ENCODE data around the gene GAMT. TPM values are rescaled to one million over a fixed set of nuclear protein-coding genes. Genes with fewer than 3 reads are reported as not detected.

Gene GAMT
- total RNA-seq, 4 donors from 2014 or later = 43.8 to 120 (median 94.4) TPM

DNA sequence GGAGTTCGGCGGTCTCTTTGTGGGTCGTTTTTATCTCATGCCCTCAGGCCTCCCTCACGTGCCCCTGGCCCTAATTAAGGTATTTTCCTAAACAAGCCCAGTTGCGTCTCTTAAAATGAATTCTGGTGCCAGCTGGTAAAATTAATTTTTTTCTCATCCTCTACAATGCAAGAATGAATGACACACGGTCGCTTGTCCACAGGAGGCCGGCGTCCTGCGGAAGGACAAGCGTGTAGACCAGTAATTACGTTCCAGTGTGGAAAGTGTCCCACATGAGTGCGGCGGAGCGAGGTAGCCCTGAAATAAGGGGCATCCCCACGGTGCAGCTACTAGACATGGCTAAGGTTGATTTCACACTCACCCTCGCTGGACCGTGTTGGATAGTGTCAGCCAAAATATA, 52.1 kb downstream of the GAMT start:
- H3K9me3 ChIP-seq = no peaks in the 10 kb centered on the region
- 82 to 85% methylated on average over 18 of the region's 18 CpGs for WGBS, 2 donors
- no peak for DNase-seq (ENCODE audit: low spot score in 2 of 2)
- no peaks in the 10 kb centered on the region for H3K36me3 ChIP-seq
- no peak overlapping the region for H3K4me3 ChIP-seq
- no peak overlapping the region for H3K27ac ChIP-seq
- TF ChIP-seq EP300 (IDR thresholded peaks at IDR 0.05) (no peak), POLR2A (IDR thresholded peaks at IDR 0.05) (no peak)
- TF ChIP-seq, protein P1, sequence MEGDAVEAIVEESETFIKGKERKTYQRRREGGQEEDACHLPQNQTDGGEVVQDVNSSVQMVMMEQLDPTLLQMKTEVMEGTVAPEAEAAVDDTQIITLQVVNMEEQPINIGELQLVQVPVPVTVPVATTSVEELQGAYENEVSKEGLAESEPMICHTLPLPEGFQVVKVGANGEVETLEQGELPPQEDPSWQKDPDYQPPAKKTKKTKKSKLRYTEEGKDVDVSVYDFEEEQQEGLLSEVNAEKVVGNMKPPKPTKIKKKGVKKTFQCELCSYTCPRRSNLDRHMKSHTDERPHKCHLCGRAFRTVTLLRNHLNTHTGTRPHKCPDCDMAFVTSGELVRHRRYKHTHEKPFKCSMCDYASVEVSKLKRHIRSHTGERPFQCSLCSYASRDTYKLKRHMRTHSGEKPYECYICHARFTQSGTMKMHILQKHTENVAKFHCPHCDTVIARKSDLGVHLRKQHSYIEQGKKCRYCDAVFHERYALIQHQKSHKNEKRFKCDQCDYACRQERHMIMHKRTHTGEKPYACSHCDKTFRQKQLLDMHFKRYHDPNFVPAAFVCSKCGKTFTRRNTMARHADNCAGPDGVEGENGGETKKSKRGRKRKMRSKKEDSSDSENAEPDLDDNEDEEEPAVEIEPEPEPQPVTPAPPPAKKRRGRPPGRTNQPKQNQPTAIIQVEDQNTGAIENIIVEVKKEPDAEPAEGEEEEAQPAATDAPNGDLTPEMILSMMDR (IDR thresholded peaks at IDR 0.05) = no peak
- H3K4me1 ChIP-seq = peaks cover 0 to 9% (median 0%) of the 10 kb centered on the region in 4 donors
- H3K27me3 ChIP-seq = no peaks in the 10 kb centered on the region

Other genes with a start within 250 kb of the GAMT start
- 100 to 1,000 TPM in 1 of 4 donors, 10 to 100 TPM in 3; 26.6 to 105 (median 39.3) TPM for gene SBNO2, start 227.3 kb downstream of the GAMT start, total RNA-seq
- 10 to 100 TPM; 52.5 to 91.2 (median 68.7) TPM for gene STK11, start 195.8 kb downstream of the GAMT start, total RNA-seq
- gene CBARP, start 163.5 kb downstream of the GAMT start, total RNA-seq = 1 to 10 TPM in 2 of 4 donors, under 1 TPM in 2; 0.22 to 3.9 (median 1.4) TPM
- 100 to 1,000 TPM in 3 of 4 donors, 10 to 100 TPM in 1; 67.5 to 140 (median 127) TPM for gene ATP5F1D, start 159.8 kb downstream of the GAMT start, total RNA-seq
- 10 to 100 TPM; 17.4 to 51.9 (median 39.4) TPM for gene MIDN, start 153.0 kb downstream of the GAMT start, total RNA-seq
- gene CIRBP, start 132.2 kb downstream of the GAMT start, total RNA-seq = 100 to 1,000 TPM; 389 to 640 (median 576) TPM
- 10 to 100 TPM; 25.5 to 80.7 (median 52.0) TPM for gene FAM174C, start 126.0 kb downstream of the GAMT start, total RNA-seq
- gene EFNA2, start 115.7 kb downstream of the GAMT start, total RNA-seq = not detected
- 100 to 1,000 TPM; 146 to 162 (median 151) TPM for gene NDUFS7, start 17.6 kb downstream of the GAMT start, total RNA-seq
- 10 to 100 TPM; 34.3 to 68.4 (median 61.0) TPM for gene DAZAP1, start 6.0 kb upstream of the GAMT start, total RNA-seq
- gene RPS15, start 36.9 kb upstream of the GAMT start, total RNA-seq = 1,000 to 10,000 TPM; 4,239 to 4,988 (median 4,337) TPM
- gene APC2, start 48.6 kb upstream of the GAMT start, total RNA-seq = 10 to 100 TPM in 1 of 4 donors, 1 to 10 TPM in 3; 1.7 to 10.2 (median 4.2) TPM
- gene C19orf25, start 77.7 kb upstream of the GAMT start, total RNA-seq = 10 to 100 TPM; 22.4 to 47.4 (median 33.8) TPM
- gene PCSK4, start 88.8 kb upstream of the GAMT start, total RNA-seq = 1 to 10 TPM; 1.3 to 4.9 (median 2.2) TPM
- gene REEP6, start 89.6 kb upstream of the GAMT start, total RNA-seq = 1 to 10 TPM; 1.2 to 4.6 (median 2.9) TPM
- gene ADAMTSL5, start 111.5 kb upstream of the GAMT start, total RNA-seq = 10 to 100 TPM; 17.4 to 54.8 (median 42.6) TPM
- gene PLK5, start 122.5 kb upstream of the GAMT start, total RNA-seq = 1 to 10 TPM in 2 of 4 donors, under 1 TPM in 2; 0.21 to 6.3 (median 1.1) TPM
- gene MEX3D, start 166.8 kb upstream of the GAMT start, total RNA-seq = 10 to 100 TPM; 19.4 to 32.7 (median 27.4) TPM
- 100 to 1,000 TPM in 1 of 4 donors, 10 to 100 TPM in 3; 62.9 to 144 (median 91.4) TPM for gene MBD3, start 191.3 kb upstream of the GAMT start, total RNA-seq
- 10 to 100 TPM; 58.8 to 95.7 (median 66.0) TPM for gene UQCR11, start 203.9 kb upstream of the GAMT start, total RNA-seq